Stimulated activated CD4-positive, alpha-beta T cell treated with anti-CD3 and anti-CD28 coated beads, TNF-alpha, amount 100 ng/mL, for 4 hours (primary cell): ENCODE data around the gene MYO7B.

Experiments used
- DNase-seq, 3 experiments: peaks; one replicate each; pipeline ENCODE4 v3.0.0-alpha.2; 2020; ENCODE audit warnings: low read depth in 3 of 3

MYO7B gene

GRCh38 chr2:127680706-127681287 is 145.3 kb downstream of the MYO7B start:
- DNase-seq = no peak

DNA sequence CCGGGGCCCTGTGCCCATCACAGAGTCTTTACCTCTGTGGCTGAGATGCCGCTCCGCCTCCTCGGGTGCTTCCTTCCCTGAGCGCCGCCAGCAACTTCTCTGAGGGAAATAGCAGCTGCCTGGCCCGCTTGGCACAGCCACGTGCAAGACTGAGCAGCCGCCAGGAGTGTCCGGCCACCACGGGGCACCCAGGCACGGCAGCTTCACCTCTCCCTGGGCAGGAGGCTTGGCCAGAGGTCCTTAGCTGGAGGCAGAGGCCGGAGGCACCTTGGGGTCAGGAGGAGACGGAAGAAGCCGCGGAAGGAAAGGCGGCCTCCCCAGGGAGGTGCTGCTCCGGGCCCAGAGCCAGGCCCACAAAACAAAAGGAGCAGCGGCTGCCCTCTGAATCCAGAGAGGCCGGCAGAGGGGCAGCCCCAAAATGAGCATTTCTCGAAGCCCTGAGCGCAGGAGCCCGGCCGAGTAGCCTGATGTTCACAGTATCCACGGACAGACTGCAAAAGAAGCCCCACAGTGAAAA is 145.9 kb downstream of the MYO7B start:
- DNase-seq = no peak

GRCh38 chr2:127681976-127682857 is 146.7 kb downstream of the MYO7B start:
- no peak for DNase-seq

DNA sequence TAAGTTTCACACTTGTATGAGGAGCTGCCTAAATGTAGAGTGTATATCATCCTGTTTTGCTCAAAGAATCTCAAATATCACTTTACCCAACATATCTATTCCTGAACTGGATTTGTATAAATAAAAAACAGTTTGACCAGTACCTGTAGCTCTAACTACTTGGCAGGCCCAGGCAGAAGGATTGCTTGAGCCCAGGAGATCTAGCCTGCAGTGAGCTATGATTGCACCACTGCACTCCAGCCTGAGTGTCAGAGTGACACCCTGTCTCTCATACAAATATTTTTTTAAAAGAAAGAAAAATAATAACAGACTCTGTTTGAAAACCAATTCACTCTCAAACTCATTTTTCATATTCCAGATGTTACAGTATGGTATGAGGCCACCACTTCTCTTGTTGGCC is 147.6 kb downstream of the MYO7B start:
- DNase-seq = no peak

GRCh38 chr2:127683757-127684156 is 148.3 kb downstream of the MYO7B start:
- DNase-seq = no peak

GRCh38 chr2:127685410-127686080 is 150.1 kb downstream of the MYO7B start:
- no peak for DNase-seq
